Lower lobe of right lung (tissue), 2 donors: Measurements from ENCODE around the gene SLBP. TPM values are rescaled to one million over a fixed set of nuclear protein-coding genes. Genes with fewer than 3 reads are reported as not detected.

Experiments
- ATAC-seq, 2 donors: fragments of 200-7000 bp; cut with Tn5 transposase; one replicate each; pipeline ENCODE4 v1.9.1; 2020 to 2022; ENCODE audit warnings: mild to moderate bottlenecking in 2 of 2, moderate library complexity in 2 of 2
- DNase-seq: peaks from one replicate; pipeline ENCODE4 v3.0.0-alpha.2; 2020
- H3K27ac ChIP-seq: fragments of 200-600 bp; one replicate; pipeline ENCODE4 v1.8.0; 2022
- H3K27me3 ChIP-seq: fragments of 200-600 bp; one replicate; pipeline ENCODE4 v1.8.0; 2022; ENCODE audit warnings: low read depth
- H3K36me3 ChIP-seq: fragments of 200-600 bp; one replicate; pipeline ENCODE4 v1.8.0; 2022; ENCODE audit warnings: mild to moderate bottlenecking
- H3K4me1 ChIP-seq: fragments of 200-600 bp; one replicate; pipeline ENCODE4 v1.8.0; 2022
- H3K4me3 ChIP-seq: fragments of 200-600 bp; one replicate; pipeline ENCODE4 v1.8.0; 2022; ENCODE audit warnings: mild to moderate bottlenecking
- H3K9me3 ChIP-seq: fragments of 200-600 bp; one replicate; pipeline ENCODE4 v1.8.0; 2022
- CTCF ChIP-seq: fragments of 200-600 bp; IDR thresholded peaks from one replicate; pipeline ENCODE4 v1.8.0; 2022; ENCODE audit warnings: antibody characterized with exemption, mild to moderate bottlenecking
- intact Hi-C: fragments of 100-400 bp; cut with DNase I; formaldehyde crosslinking; loops from one replicate; pipeline ENCODE4 v1.11.0; 2022
- total RNA-seq: library from RNA; stranded (reverse); fragmentation: NEBNext Ultra II Directional; extraction: Animal tissue kit (Norgen Biotek cat#: 25700); gene quantifications from one replicate; pipeline ENCODE4 v1.2.1, GENCODE V29; 2021
- donor health status: DM: no; HTN: yes; CAD: no; lungs with severe emphysema.

SLBP gene
- total RNA-seq, 1 donor from 2014 or later, result 31.6 TPM

DNA sequence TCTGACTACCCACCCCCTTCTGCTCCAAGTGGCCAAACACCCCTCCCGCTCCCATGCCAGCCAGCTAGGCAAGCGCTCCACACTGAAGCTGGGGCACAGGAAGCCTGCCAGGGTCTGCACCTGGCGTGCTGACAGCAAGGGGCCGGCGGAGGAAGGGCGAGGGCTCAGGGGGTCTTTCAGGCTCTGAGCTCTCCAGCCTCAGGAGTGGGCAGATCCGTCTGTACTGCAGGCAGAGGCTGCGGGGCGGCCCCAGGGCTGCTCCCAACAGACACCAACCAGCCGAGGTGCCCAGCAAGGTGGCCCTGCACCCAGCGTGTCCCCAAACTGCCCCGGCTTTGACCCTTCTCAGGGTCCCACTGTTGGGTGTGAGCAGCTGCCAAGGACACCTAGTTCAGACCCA lies 42.8 kb downstream of the SLBP start:
- H3K27me3 ChIP-seq, result no peaks in the 10 kb centered on the region
- H3K9me3 ChIP-seq, result no peaks in the 10 kb centered on the region
- DNase-seq (no peak), ATAC-seq (no peak)
- TF ChIP-seq CTCF, result no peak
- intact Hi-C loops, result no loop called here
- no peak overlapping the region for H3K4me3 ChIP-seq
- no peaks in the 10 kb centered on the region for H3K36me3 ChIP-seq
- no peak overlapping the region for H3K27ac ChIP-seq
- no peaks in the 10 kb centered on the region for H3K4me1 ChIP-seq

GRCh38 chr4:1668488-1668840 lies 43.7 kb downstream of the SLBP start:
- ATAC-seq, result no peak
- Histone ChIP-seq H3K9me3 (no peaks in the 10 kb centered on the region), H3K4me3 (no peak overlapping the region), H3K27ac (no peak overlapping the region), H3K4me1 (no peaks in the 10 kb centered on the region), H3K36me3 (no peaks in the 10 kb centered on the region), H3K27me3 (no peaks in the 10 kb centered on the region)
- DNase-seq, result no peak
- intact Hi-C loops, result no loop called here
- TF ChIP-seq CTCF, result no peak

DNA sequence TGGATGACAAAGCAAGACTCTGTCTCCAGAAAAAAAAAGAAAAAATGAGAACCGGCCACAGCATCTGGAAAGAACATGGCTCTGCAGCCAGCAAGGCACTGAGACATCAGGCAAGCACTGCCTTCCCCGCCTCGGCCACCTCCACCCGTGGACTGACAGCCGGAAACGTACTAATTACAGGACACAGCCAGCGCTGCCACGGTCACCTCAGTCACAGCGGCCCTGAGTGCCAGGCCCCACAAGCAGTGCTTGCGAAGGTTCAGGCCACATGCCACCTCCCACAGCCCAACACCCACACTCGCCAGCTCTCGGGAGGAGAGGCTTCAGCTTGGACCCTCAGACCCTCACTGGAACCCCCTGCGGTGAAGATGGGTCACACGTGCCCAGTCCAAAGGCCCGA lies 44.8 kb downstream of the SLBP start:
- no peak overlapping the region for H3K4me3 ChIP-seq
- no peak overlapping the region for H3K27ac ChIP-seq
- H3K4me1 ChIP-seq, result no peaks in the 10 kb centered on the region
- H3K36me3 ChIP-seq, result no peaks in the 10 kb centered on the region
- intact Hi-C loops, result no loop called here
- TF ChIP-seq CTCF, result no peak
- no peaks in the 10 kb centered on the region for H3K9me3 ChIP-seq
- no peaks in the 10 kb centered on the region for H3K27me3 ChIP-seq
- ATAC-seq (no peak), DNase-seq (no peak)

- Histone ChIP-seq H3K4me3 (no peak overlapping the region), H3K4me1 (no peaks in the 10 kb centered on the region), H3K9me3 (no peaks in the 10 kb centered on the region), H3K36me3 (no peaks in the 10 kb centered on the region), H3K27ac (no peak overlapping the region), H3K27me3 (no peaks in the 10 kb centered on the region)
- ATAC-seq, result no peak
- TF ChIP-seq CTCF, result no peak
- intact Hi-C loops, result no loop called here
- no peak for DNase-seq
Measured at GRCh38 chr4:1666391-1666790, 45.7 kb downstream of the SLBP start.

DNA sequence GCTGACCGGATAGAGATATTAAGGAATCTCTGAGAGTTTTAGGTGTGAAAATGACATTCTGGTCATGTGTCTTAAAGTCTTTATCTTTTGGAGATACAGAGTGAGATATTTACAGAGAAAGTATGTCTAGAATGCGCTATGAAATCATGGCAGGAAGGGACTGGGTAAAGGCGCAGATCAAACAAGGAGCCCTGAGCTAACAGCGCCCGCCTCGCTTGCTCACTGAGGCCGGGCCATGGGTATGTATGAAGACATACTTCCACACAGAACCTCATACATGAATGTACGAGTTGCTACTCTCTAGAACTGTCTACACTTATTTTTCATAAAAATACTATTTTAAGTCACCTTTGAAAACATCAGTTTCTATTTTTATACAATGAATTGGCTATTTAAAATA lies 48.0 kb downstream of the SLBP start:
- H3K27me3 ChIP-seq, result no peaks in the 10 kb centered on the region
- no peaks in the 10 kb centered on the region for H3K4me1 ChIP-seq
- intact Hi-C loops, result no loop called here
- no peaks in the 10 kb centered on the region for H3K9me3 ChIP-seq
- ATAC-seq (no peak), DNase-seq (no peak)
- TF ChIP-seq CTCF, result no peak
- no peak overlapping the region for H3K27ac ChIP-seq
- no peaks in the 10 kb centered on the region for H3K36me3 ChIP-seq
- no peak overlapping the region for H3K4me3 ChIP-seq

DNA sequence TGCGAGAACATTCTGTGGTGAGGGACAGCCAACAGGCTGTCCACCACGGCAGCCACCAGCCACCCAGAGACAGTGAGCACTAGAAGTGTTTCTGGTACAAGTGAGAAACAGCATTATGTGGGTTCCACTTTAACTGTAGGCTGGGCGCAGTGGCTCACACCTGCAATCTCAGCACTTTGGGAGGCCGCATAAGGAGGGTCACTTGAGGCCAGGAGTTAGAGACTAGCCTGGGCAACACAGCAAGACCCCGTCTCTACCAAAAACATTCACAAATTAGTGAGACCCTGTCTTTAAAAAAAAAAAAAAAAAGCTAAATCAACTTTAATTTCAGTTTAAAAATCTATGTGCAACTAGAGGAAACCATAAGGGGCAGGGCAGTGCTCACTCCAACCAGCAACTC lies 48.6 kb downstream of the SLBP start:
- no peaks in the 10 kb centered on the region for H3K27me3 ChIP-seq
- H3K4me1 ChIP-seq, result no peaks in the 10 kb centered on the region
- H3K27ac ChIP-seq, result no peak overlapping the region
- TF ChIP-seq CTCF, result no peak
- no peak overlapping the region for H3K4me3 ChIP-seq
- no peak for ATAC-seq
- H3K9me3 ChIP-seq, result no peaks in the 10 kb centered on the region
- DNase-seq, result no peak
- no peaks in the 10 kb centered on the region for H3K36me3 ChIP-seq
- intact Hi-C loops, result no loop called here
